ENCODE data around the gene DIAPH3. TPM values are rescaled to one million over a fixed set of nuclear protein-coding genes. Genes with fewer than 3 reads are reported as not detected.

The DIAPH3 gene
- total and polyA plus RNA-seq, 2 experiments from 2014 or later = 2.9 to 5.2 TPM

DNA sequence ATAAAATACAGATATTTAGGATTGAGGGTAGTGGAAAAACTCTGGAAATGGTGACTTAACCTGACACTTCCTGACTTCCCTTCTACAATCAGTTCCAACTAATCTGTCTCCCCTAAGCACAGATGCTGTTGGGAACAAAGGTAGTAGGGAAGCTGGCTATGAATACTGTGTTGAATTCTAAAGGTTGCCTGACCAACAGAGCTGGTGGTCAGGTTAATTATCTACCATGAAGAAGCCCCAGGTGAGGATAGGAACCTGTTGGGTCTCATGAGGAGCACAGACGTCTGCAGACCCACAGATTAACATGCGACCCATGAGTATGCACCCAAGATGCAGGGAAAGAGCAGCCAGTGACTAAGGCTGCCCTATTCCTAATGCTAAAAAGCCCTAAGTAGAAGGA is 172.3 kb downstream of the DIAPH3 start:
- no peaks in the 10 kb centered on the region for H3K36me3 ChIP-seq

DNA sequence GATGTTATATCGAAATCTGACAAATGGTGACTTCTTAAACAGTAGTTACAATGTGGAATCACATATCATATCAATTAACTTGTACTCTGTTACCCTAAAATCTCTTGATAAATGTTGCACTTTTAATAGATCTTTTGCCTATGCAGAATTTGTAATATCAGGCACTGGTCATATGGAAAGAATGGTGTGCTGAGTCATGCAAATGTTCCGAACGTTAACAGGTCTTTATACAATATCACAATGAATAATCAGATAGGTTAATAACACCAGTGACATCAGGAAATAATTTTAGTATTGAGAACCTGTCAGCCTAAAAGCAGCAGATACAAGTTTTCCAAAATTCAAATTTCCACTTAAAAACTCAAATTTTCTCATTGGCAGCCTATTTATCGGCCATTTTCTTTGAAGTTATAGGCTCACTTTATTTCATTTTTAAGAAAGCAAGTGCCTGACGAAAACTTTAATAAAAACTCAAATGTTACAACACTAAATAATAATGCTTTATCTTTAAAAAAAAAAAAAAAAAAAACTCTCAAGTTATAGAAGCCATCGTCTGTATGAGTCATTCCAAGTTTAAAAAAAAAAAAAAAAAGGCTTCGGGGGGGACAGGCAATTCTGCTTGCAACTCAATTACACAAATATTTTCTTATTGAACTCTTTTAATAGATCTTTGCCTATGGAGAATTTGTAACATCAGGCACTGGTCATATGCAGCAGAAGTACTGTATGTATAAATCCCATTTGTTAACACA is 180.9 kb downstream of the DIAPH3 start:
- TF ChIP-seq, protein P1, sequence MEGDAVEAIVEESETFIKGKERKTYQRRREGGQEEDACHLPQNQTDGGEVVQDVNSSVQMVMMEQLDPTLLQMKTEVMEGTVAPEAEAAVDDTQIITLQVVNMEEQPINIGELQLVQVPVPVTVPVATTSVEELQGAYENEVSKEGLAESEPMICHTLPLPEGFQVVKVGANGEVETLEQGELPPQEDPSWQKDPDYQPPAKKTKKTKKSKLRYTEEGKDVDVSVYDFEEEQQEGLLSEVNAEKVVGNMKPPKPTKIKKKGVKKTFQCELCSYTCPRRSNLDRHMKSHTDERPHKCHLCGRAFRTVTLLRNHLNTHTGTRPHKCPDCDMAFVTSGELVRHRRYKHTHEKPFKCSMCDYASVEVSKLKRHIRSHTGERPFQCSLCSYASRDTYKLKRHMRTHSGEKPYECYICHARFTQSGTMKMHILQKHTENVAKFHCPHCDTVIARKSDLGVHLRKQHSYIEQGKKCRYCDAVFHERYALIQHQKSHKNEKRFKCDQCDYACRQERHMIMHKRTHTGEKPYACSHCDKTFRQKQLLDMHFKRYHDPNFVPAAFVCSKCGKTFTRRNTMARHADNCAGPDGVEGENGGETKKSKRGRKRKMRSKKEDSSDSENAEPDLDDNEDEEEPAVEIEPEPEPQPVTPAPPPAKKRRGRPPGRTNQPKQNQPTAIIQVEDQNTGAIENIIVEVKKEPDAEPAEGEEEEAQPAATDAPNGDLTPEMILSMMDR (IDR thresholded peaks at IDR 0.05; ENCODE audit: low read depth, low read length) = no peak
- H3K27me3 ChIP-seq = no peaks in the 10 kb centered on the region
- H3K36me3 ChIP-seq = no peaks in the 10 kb centered on the region
- no peak overlapping the region for H3K4me3 ChIP-seq
- H3K4me1 ChIP-seq (ENCODE audit: low read depth) = no peaks in the 10 kb centered on the region
- H3K27ac ChIP-seq = no peak overlapping the region
- DNase-seq (ENCODE audit: low read depth in 1 of 2, low spot score in 1 of 2) = peak in 1 of 2 donors; percentile 41
- no peaks in the 10 kb centered on the region for H3K9me3 ChIP-seq (ENCODE audit: low read depth)

More for the DNA sequence above, 172.3 kb downstream of the DIAPH3 start:
- H3K4me3 ChIP-seq = no peak overlapping the region
- no peak overlapping the region for H3K27ac ChIP-seq
- H3K9me3 ChIP-seq (ENCODE audit: low read depth) = no peaks in the 10 kb centered on the region
- no peak for DNase-seq (ENCODE audit: low read depth in 1 of 2, low spot score in 1 of 2)
- TF ChIP-seq, protein P1 (IDR thresholded peaks at IDR 0.05; ENCODE audit: low read depth, low read length) = no peak
- H3K4me1 ChIP-seq (ENCODE audit: low read depth) = no peaks in the 10 kb centered on the region
- H3K27me3 ChIP-seq = no peaks in the 10 kb centered on the region

DNA sequence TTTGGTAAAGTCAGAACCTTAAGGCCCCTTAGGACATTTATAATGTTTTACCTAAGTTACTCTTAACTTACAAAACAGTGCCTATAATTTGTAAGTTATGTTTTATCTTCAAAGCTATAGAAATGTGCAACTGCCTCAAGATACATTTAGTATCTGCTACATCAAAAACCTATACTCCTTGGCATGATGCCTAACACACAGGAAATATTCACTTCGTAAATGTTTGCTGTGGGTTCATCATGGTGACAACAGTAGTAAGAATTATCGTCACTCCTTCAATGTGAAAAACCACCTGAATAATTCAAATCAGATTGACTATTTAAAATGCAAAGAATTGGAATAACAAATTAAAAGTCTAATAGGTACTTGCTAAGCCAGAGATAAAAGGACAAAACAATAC is 184.1 kb downstream of the DIAPH3 start:
- Histone ChIP-seq H3K9me3 (ENCODE audit: low read depth) (no peaks in the 10 kb centered on the region), H3K4me1 (ENCODE audit: low read depth) (peaks cover 2% of the 10 kb centered on the region), H3K27ac (no peak overlapping the region), H3K36me3 (no peaks in the 10 kb centered on the region), H3K4me3 (no peak overlapping the region), H3K27me3 (no peaks in the 10 kb centered on the region)
- TF ChIP-seq, protein P1 (IDR thresholded peaks at IDR 0.05; ENCODE audit: low read depth, low read length) = no peak
- no peak for DNase-seq (ENCODE audit: low read depth in 1 of 2, low spot score in 1 of 2)

DNA sequence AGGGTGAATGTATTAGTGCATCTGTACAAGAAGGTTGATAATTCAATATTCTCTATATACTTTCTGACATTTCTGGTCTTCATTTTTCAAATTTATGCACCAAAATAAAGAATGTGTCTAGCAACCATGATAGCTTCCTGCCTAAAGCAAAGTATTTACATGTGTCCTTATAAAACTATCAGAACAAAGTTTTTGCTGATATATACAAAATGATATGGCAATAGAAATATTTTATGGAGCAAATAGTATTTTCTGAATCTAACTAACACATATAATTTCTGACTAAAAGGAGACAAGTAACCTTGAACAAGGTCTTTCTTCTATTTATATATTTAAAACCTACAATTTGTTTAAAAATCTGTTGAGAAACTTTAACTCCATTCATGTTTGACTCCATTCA is 184.9 kb downstream of the DIAPH3 start:
- no peak for DNase-seq (ENCODE audit: low read depth in 1 of 2, low spot score in 1 of 2)
- Histone ChIP-seq H3K4me1 (ENCODE audit: low read depth) (peaks cover 7% of the 10 kb centered on the region), H3K27me3 (no peaks in the 10 kb centered on the region), H3K9me3 (ENCODE audit: low read depth) (no peaks in the 10 kb centered on the region), H3K4me3 (no peak overlapping the region), H3K27ac (no peak overlapping the region), H3K36me3 (no peaks in the 10 kb centered on the region)
- TF ChIP-seq, protein P1 (IDR thresholded peaks at IDR 0.05; ENCODE audit: low read depth, low read length) = no peak

DNA sequence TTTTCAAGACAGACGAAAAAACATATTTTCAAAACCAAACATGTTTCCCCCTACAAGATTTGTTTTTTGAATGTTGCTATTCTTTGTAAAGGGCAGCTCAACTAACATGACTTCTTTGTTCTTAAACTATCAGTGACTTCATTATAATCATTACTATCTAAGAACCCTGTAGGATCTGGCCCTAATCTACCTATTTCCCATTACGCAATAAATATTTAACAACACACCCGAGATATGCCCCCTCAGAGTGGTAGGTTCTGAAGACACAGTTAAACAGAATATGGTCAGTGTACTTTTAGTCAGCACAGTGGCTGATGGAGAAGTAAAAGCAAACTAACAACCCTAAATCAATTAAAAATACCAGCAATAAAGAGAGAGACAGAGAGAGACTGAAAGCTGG is 186.9 kb downstream of the DIAPH3 start:
- H3K4me1 ChIP-seq (ENCODE audit: low read depth) = peaks cover 7% of the 10 kb centered on the region
- H3K9me3 ChIP-seq (ENCODE audit: low read depth) = no peaks in the 10 kb centered on the region
- TF ChIP-seq, protein P1 (IDR thresholded peaks at IDR 0.05; ENCODE audit: low read depth, low read length) = no peak
- H3K27ac ChIP-seq = no peak overlapping the region
- no peaks in the 10 kb centered on the region for H3K36me3 ChIP-seq
- H3K27me3 ChIP-seq = no peaks in the 10 kb centered on the region
- DNase-seq (ENCODE audit: low read depth in 1 of 2, low spot score in 1 of 2) = no peak
- no peak overlapping the region for H3K4me3 ChIP-seq

All from cardiac muscle cell (in vitro differentiated cells and primary cell).